ENCODE measurements around the gene IL33.

The IL33 gene

GRCh38 chr9:6305954-6306563 is 90.5 kb downstream of the IL33 start:
- peak; percentile 60 for DNase-seq
